Measurements from ENCODE around the gene LPP. TPM values are rescaled to one million over a fixed set of nuclear protein-coding genes. Genes with fewer than 3 reads are reported as not detected.

The LPP gene
- total RNA-seq, 1 donor = 92.1 TPM

DNA sequence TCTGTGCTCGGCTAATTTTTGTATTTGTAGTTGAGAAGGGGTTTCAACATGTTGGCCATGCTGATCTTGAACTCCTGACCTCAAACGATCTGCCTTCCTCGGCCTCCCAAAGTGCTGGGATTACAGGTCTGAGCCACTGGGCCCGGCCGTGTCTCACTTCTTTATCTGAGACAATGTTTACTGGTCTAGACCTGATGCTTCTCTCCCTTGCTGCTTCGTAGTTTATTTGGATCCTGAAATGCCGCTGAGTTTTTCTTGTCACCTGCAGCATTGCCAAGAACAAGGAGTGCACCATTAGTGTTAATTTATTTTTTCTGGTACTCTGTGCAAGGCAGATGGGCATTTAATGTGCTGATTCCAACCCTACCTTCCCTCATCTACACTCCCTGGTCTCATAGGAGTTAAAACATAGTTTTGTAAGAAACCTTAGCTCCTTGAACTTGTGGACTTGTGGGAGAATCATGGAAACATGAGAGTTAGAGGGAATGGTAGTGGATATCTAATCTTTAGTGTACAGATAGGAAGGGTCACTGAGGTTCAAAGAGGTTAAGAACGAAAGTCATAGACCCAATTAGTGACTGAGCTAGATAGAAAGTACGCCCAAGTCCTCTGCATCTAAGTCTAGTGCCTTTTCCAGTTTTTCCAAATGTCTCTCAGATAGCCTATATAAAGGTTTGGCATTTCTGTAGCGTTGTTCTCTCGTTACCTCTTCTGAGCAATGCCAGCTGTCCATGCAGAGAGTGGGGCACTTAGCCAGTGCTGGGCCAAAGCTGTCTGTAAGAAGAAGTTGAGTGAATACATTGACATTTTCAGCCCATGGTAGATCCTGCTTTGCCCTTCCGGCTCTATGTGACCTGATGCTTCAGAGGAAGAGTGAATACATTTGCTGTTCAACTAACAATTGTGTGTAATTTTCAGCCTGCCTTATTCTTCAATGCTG is 244.1 kb downstream of the LPP start:
- no peak overlapping the region for H3K4me3 ChIP-seq (ENCODE audit: low read depth, low read length)
- no peak for DNase-seq (ENCODE audit: low read depth)
- TF ChIP-seq, protein P1, sequence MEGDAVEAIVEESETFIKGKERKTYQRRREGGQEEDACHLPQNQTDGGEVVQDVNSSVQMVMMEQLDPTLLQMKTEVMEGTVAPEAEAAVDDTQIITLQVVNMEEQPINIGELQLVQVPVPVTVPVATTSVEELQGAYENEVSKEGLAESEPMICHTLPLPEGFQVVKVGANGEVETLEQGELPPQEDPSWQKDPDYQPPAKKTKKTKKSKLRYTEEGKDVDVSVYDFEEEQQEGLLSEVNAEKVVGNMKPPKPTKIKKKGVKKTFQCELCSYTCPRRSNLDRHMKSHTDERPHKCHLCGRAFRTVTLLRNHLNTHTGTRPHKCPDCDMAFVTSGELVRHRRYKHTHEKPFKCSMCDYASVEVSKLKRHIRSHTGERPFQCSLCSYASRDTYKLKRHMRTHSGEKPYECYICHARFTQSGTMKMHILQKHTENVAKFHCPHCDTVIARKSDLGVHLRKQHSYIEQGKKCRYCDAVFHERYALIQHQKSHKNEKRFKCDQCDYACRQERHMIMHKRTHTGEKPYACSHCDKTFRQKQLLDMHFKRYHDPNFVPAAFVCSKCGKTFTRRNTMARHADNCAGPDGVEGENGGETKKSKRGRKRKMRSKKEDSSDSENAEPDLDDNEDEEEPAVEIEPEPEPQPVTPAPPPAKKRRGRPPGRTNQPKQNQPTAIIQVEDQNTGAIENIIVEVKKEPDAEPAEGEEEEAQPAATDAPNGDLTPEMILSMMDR (IDR thresholded peaks at IDR 0.05; ENCODE audit: insufficient read depth, low read length) = no peak

DNA sequence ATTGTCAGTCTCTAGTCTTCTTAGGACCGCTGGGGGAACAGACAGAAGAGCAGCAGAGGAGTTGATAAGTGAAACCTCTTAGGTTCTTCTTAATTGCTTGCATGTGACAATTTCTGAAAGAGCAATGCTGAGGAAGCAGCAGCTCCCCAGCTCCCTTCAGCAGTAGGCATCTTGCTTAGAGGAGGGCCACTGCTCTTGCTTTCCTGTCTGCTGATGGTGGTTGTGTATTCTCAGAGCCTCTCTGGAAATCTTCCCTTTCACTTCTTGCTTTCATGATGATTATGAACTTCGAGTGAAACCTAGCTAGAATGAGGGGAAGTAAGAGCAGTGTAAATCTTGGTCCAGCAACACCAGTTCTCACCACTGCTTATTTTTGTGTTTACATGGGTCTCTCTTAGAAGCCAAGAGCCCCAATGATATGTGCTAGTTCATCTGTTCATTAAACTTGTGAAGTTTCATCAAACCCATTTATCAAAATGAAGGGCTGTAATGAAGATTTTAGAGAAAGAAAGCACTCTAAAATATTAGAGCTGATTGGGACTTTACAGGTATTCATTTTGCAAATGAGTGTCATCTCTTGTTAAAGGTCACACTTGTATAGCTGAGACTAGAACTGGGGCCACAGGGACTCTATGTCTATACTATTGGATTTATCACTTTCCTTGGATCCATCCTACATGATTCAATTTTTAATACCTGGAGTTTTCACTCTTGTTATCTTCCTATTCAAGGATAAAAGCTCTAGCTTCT is 246.7 kb downstream of the LPP start:
- TF ChIP-seq, protein P1 (IDR thresholded peaks at IDR 0.05; ENCODE audit: insufficient read depth, low read length) = no peak
- no peak overlapping the region for H3K4me3 ChIP-seq (ENCODE audit: low read depth, low read length)
- no peak for DNase-seq (ENCODE audit: low read depth)

DNA sequence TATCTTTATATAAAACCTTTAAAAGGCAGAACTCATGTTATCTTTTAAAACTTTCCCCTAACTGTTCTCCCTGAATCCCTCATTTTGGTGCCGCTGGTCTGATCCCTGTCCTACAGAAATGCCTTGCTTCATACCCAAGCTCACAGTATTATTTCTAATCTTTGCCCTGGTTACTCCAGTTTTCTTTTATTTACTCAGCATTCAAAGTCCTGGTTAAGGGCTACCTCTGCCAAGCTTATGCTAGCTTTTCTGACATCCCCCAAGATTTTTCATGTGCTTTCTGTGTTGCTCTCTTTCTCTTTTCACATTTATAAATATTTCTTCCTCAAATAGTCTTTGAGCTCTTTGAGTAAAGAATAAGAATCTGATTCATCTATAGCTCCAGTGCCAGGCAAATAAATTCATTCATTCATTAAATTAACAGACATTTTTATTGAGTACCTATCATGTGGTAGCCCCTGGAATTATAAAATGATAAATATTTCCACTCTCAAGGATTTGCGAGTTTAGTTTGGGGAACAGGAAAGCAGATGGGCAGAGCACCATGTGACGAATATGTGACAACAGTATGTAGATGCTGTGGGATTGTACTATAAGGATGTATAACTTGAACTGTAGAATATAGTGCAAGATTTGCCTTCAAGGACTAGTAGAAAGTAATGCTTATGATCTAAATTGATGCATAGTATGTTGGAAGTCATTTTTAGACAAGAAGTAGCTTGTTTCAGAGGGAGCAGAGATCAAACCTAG is 247.5 kb downstream of the LPP start:
- no peak overlapping the region for H3K4me3 ChIP-seq (ENCODE audit: low read depth, low read length)
- TF ChIP-seq, protein P1 (IDR thresholded peaks at IDR 0.05; ENCODE audit: insufficient read depth, low read length) = no peak
- no peak for DNase-seq (ENCODE audit: low read depth)

- TF ChIP-seq, protein P1 (IDR thresholded peaks at IDR 0.05; ENCODE audit: insufficient read depth, low read length) = no peak
- H3K4me3 ChIP-seq (ENCODE audit: low read depth, low read length) = no peak overlapping the region
- DNase-seq (ENCODE audit: low read depth) = no peak
These were observed 248.3 kb downstream of the LPP start for GRCh38 chr3:188402229-188402628.

- TF ChIP-seq, protein P1 (IDR thresholded peaks at IDR 0.05; ENCODE audit: insufficient read depth, low read length) = no peak
- H3K4me3 ChIP-seq (ENCODE audit: low read depth, low read length) = no peak overlapping the region
- DNase-seq (ENCODE audit: low read depth) = no peak
These were observed 249.4 kb downstream of the LPP start for GRCh38 chr3:188403404-188403803.

GRCh38 chr3:188404124-188404523 is 250.2 kb downstream of the LPP start:
- no peak overlapping the region for H3K4me3 ChIP-seq (ENCODE audit: low read depth, low read length)
- TF ChIP-seq, protein P1 (IDR thresholded peaks at IDR 0.05; ENCODE audit: insufficient read depth, low read length) = no peak
- DNase-seq (ENCODE audit: low read depth) = no peak

Data from fibroblast of the aortic adventitia (primary cell).